GM19193 (cell line): Measurements from ENCODE around the gene KLK1.

Experiments used
- POLR2A ChIP-seq: IDR thresholded peaks from 4 replicates; pipeline ENCODE4 v1.6.1; 2011; ENCODE audit not compliant: insufficient read depth, insufficient read length; ENCODE audit errors: extremely low read depth

KLK1 gene

GRCh38 chr19:50823389-50824042, at the start of gene KLK1:
TSS of gene KLK1 (minus strand) at chr19:50823787. CDS start at chr19:50823748, 39 bp downstream.
- TF ChIP-seq POLR2A: no peak

- TF ChIP-seq POLR2A: no peak
Observed at GRCh38 chr19:50873056-50873455, 49.5 kb upstream of the KLK1 start, which contains the start of gene KLK2. TSS of gene KLK2 (plus strand) at chr19:50873439. CDS start at chr19:50873474, 35 bp downstream.

- no peak for TF ChIP-seq POLR2A
Observed at GRCh38 chr19:50870417-50871089, 47.0 kb upstream of the KLK1 start.

- TF ChIP-seq POLR2A: no peak
Observed at GRCh38 chr19:50869479-50869878, 45.9 kb upstream of the KLK1 start.

- TF ChIP-seq POLR2A: no peak
Observed at GRCh38 chr19:50861496-50862286, 38.1 kb upstream of the KLK1 start.

- no peak for TF ChIP-seq POLR2A
Observed at GRCh38 chr19:50861010-50861409, 37.4 kb upstream of the KLK1 start.

- no peak for TF ChIP-seq POLR2A
Observed at GRCh38 chr19:50859849-50860248, 36.3 kb upstream of the KLK1 start.

GRCh38 chr19:50858886-50859285, 35.3 kb upstream of the KLK1 start:
- TF ChIP-seq POLR2A: no peak

- TF ChIP-seq POLR2A: no peak
Observed at GRCh38 chr19:50857366-50857765, 33.8 kb upstream of the KLK1 start.

GRCh38 chr19:50854636-50855410, 31.2 kb upstream of the KLK1 start, which contains the start of gene KLK3:
TSS of gene KLK3 (plus strand) at chr19:50854915. CDS start at chr19:50854956, 41 bp downstream.
- TF ChIP-seq POLR2A: no peak

GRCh38 chr19:50851620-50852019, 28.0 kb upstream of the KLK1 start:
- TF ChIP-seq POLR2A: no peak

GRCh38 chr19:50850738-50851137, 27.2 kb upstream of the KLK1 start:
- no peak for TF ChIP-seq POLR2A

- TF ChIP-seq POLR2A: no peak
Observed at GRCh38 chr19:50844296-50844935, 20.8 kb upstream of the KLK1 start.

GRCh38 chr19:50843701-50844221, 20.2 kb upstream of the KLK1 start:
- no peak for TF ChIP-seq POLR2A
